Esophagus muscularis mucosa (tissue), 4 donors: Measurements from ENCODE around the gene LRRC75B. TPM values are rescaled to one million over a fixed set of nuclear protein-coding genes. Genes with fewer than 3 reads are reported as not detected.

Experiments
- DNase-seq: peaks from one replicate; pipeline ENCODE4 v3.0.0-alpha.2; 2017; ENCODE audit errors: extremely low spot score
- H3K27ac ChIP-seq, 4 donors: fragments of 200-600 bp; sonication (generic); replicated peaks in 1 of 4; 1 replicate in 3 of 4; 2 replicates in 1 of 4; pipeline ENCODE4 v1.5.1; 2016 to 2019; ENCODE audit warnings: mild to moderate bottlenecking in 1 of 4
- H3K27me3 ChIP-seq, 4 donors: fragments of 200-600 bp; sonication (generic); one replicate each; pipeline versions ENCODE4 v1.5.1 to v1.6.0; 2016 to 2019
- H3K36me3 ChIP-seq, 4 donors: fragments of 200-600 bp; sonication (generic); one replicate each; pipeline ENCODE4 v1.5.1; 2016 to 2019
- H3K4me1 ChIP-seq, 4 donors: fragments of 200-600 bp; sonication (generic); one replicate each; pipeline ENCODE4 v1.5.1; 2016 to 2019
- H3K4me3 ChIP-seq, 4 donors: fragments of 200-600 bp; sonication (generic); 1 replicate in 2 of 4; 2 replicates in 2 of 4; pipeline ENCODE4 v1.5.1; 2016 to 2019; ENCODE audit warnings: mild to moderate bottlenecking in 4 of 4, moderate library complexity in 1 of 4
- H3K9me3 ChIP-seq, 4 donors: fragments of 200-600 bp; sonication (generic); 1 replicate in 3 of 4; 2 replicates in 1 of 4; pipeline ENCODE4 v1.5.1; 2016 to 2019
- CTCF ChIP-seq, 3 experiments: fragments of 200-600 bp in 2 of 3; fragments of 450-650 bp in 1 of 3; sonication (generic) in 2 of 3; IDR thresholded peaks; one replicate each; pipeline ENCODE4 v1.5.1; 2017 to 2019; ENCODE audit warnings: antibody characterized with exemption in 3 of 3, mild to moderate bottlenecking in 2 of 3, moderate library complexity in 1 of 3
- EP300 ChIP-seq: sonication (generic); formaldehyde crosslinking; IDR thresholded peaks from one replicate; pipeline ENCODE4 v1.6.1; 2017; ENCODE audit warnings: antibody characterized with exemption
- POLR2A ChIP-seq: fragments of 450-650 bp; IDR thresholded peaks from one replicate; pipeline ENCODE4 v1.6.1; 2017; ENCODE audit warnings: antibody characterized with exemption, moderate library complexity, mild to moderate bottlenecking, low read depth
- POLR2AphosphoS5 ChIP-seq, 2 donors: sonication (generic); formaldehyde crosslinking; IDR thresholded peaks; one replicate each; pipeline ENCODE4 v1.6.1; 2017; ENCODE audit warnings: antibody characterized with exemption in 2 of 2
- WGBS: methylation state at CpG from one replicate; pipeline ENCODE4 v1.1.5; 2018; 5-methylcytosine and 5-hydroxymethylcytosine counted together
- intact Hi-C: fragments of 100-400 bp; cut with DNase I; formaldehyde crosslinking; loops from one replicate; pipeline ENCODE4 v1.15.1; 2023
- total RNA-seq, 4 donors: library from RNA; depleted of rRNA; stranded (reverse); fragments of >200 nt; gene quantifications; one replicate each; pipeline versions ENCODE4 v1.1.0 to v1.2.1, GENCODE V29; 2016

LRRC75B gene
- total RNA-seq, 4 donors from 2014 or later, result 11.3 to 22.1 (median 18.1) TPM

- H3K36me3 ChIP-seq, result peaks cover 20 to 52% (median 35%) of the 10 kb centered on the region in 4 donors
- no peaks in the 10 kb centered on the region for H3K9me3 ChIP-seq
- no peaks in the 10 kb centered on the region for H3K27me3 ChIP-seq
- intact Hi-C loops, result no loop called here
- no peak for TF ChIP-seq CTCF (IDR thresholded peaks at IDR 0.05)
- TF ChIP-seq POLR2AphosphoS5 (IDR thresholded peaks at IDR 0.05), result no peak
- no peak for TF ChIP-seq EP300
- no peak overlapping the region for H3K4me3 ChIP-seq
- H3K27ac ChIP-seq, result no peak overlapping the region
- peaks cover 24 to 43% (median 33%) of the 10 kb centered on the region in 4 donors for H3K4me1 ChIP-seq
- 77% methylated on average over 3 of the region's 8 CpGs for WGBS
- DNase-seq, result no peak
Observed at GRCh38 chr22:24587948-24588347, 4.9 kb downstream of the LRRC75B start.

- no peak for DNase-seq
- TF ChIP-seq EP300 (no peak), POLR2AphosphoS5 (IDR thresholded peaks at IDR 0.05) (no peak), POLR2A (no peak)
- WGBS, result 70% methylated on average over 2 of the region's 5 CpGs
- Histone ChIP-seq H3K36me3 (peaks cover 20 to 52% (median 35%) of the 10 kb centered on the region in 4 donors), H3K27me3 (no peaks in the 10 kb centered on the region), H3K9me3 (no peaks in the 10 kb centered on the region), H3K4me1 (peaks cover 23 to 41% (median 31%) of the 10 kb centered on the region in 4 donors), H3K27ac (peak overlapping the region in 1 of 4 donors; percentile 27), H3K4me3 (no peak overlapping the region)
- intact Hi-C loops, result no loop called here
Observed at GRCh38 chr22:24587251-24587650, 5.6 kb downstream of the LRRC75B start.

DNA sequence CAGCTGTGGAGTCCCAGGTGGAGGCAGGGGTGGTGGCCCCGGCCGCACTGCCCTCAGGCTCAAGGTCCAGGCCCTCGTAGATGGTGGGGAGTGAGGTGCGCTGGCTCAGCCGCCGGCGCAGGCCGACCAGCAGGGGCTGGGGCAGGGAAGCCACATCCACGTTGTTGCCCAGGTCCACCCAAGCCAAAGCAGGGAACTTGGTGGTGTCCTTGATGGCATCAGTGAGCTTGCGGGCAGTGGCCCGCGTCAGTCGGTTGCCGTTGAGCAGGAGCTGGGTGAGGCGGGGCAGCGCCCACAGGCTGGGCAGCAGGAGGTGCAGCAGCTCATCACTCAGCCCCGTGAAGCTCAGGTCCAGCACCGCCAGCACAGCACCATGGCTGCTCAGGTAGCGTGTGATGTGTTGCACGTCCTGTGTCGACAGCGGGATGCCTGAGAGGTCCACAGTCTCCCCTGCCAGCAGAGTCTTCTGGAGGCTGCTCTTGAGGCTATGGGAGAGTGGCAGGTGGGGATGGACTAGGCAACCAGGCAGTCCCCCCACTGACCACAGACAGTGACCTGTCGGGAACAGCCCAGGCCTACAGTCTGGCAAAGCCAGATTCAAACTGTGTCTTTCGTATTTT is 6.8 kb downstream of the LRRC75B start:
- H3K4me3 ChIP-seq, result no peak overlapping the region
- peaks cover 18 to 29% (median 24%) of the 10 kb centered on the region in 4 donors for H3K4me1 ChIP-seq
- intact Hi-C loops, result no loop called here
- 97% methylated on average over 16 of the region's 24 CpGs for WGBS
- no peak for TF ChIP-seq POLR2AphosphoS5 (IDR thresholded peaks at IDR 0.05)
- TF ChIP-seq POLR2A, result no peak
- TF ChIP-seq EP300, result no peak
- TF ChIP-seq CTCF (IDR thresholded peaks at IDR 0.05), result no peak
- no peaks in the 10 kb centered on the region for H3K9me3 ChIP-seq
- H3K36me3 ChIP-seq, result peaks cover 20 to 52% (median 35%) of the 10 kb centered on the region in 4 donors
- no peaks in the 10 kb centered on the region for H3K27me3 ChIP-seq
- H3K27ac ChIP-seq, result no peak overlapping the region
- DNase-seq, result no peak

GRCh38 chr22:24585461-24585860 is 7.4 kb downstream of the LRRC75B start:
- Histone ChIP-seq H3K27me3 (no peaks in the 10 kb centered on the region), H3K4me1 (peaks cover 18 to 28% (median 26%) of the 10 kb centered on the region in 4 donors), H3K36me3 (peaks cover 20 to 52% (median 35%) of the 10 kb centered on the region in 4 donors), H3K4me3 (no peak overlapping the region), H3K9me3 (no peaks in the 10 kb centered on the region), H3K27ac (peak overlapping the region; percentile 71 to 83 (median 80))
- intact Hi-C loops, result no loop called here
- TF ChIP-seq POLR2A (no peak), EP300 (no peak), POLR2AphosphoS5 (IDR thresholded peaks at IDR 0.05) (no peak), CTCF (IDR thresholded peaks at IDR 0.05) (no peak)
- DNase-seq, result no peak
- 80% methylated on average over 1 of the region's 3 CpGs for WGBS

DNA sequence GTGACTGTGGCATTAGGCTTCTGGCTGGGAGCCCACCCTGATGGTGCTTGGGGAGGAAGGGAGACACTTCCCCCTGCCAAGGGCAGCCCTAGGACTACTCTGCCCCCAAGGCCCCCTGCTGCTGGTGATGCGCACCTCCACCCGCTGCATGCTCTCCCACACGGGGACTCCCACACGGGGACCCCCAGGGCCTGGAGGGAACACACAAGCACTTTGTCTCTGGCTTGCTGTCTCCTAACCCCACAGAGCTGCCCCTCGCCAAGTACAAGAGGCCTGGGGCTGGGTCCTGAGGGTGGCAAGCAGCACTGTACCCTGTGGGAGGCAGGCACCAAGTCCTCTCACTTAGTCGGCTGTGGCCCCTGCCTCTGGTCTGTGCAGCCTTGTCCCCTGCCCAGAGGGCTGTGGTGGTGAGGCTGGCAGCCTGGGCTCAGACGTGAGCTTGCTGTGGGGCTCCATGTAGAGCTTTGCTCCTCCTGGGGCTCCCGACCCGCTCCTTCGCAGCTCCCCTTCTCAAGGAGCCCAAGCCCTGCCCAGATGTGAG is 7.9 kb downstream of the LRRC75B start:
- DNase-seq, result no peak
- Histone ChIP-seq H3K27ac (peak overlapping the region; percentile 71 to 83 (median 80)), H3K36me3 (peaks cover 20 to 52% (median 35%) of the 10 kb centered on the region in 4 donors), H3K27me3 (no peaks in the 10 kb centered on the region), H3K9me3 (no peaks in the 10 kb centered on the region), H3K4me1 (peaks cover 18 to 28% (median 27%) of the 10 kb centered on the region in 4 donors), H3K4me3 (no peak overlapping the region)
- intact Hi-C loops, result no loop called here
- 90% methylated on average over 2 of the region's 10 CpGs for WGBS
- TF ChIP-seq POLR2AphosphoS5 (IDR thresholded peaks at IDR 0.05), result no peak
- TF ChIP-seq CTCF (IDR thresholded peaks at IDR 0.05), result no peak
- no peak for TF ChIP-seq POLR2A
- no peak for TF ChIP-seq EP300
